B cell (primary cell): ENCODE measurements around the gene UBXN2A. TPM values are rescaled to one million over a fixed set of nuclear protein-coding genes. Genes with fewer than 3 reads are reported as not detected.

ENCODE experiments used
- ATAC-seq: fragments of 200-7000 bp; cut with Tn5 transposase; one replicate; pipeline ENCODE4 v1.10.0; 2021; ENCODE audit warnings: low read depth, mild to moderate bottlenecking, moderate number of reproducible peaks, moderate library complexity
- CTCF ChIA-PET: fragments of 350-600 bp; sonication (Branson Sonifier 250); formaldehyde crosslinking; loops from one replicate; lab custom pipeline; 2021; ENCODE audit warnings: antibody characterized with exemption, inconsistent platforms; lab: Charles Lee
- POLR2A ChIA-PET: fragments of 350-600 bp; sonication (Branson Sonifier 250); formaldehyde crosslinking; loops from one replicate; lab custom pipeline; 2021; ENCODE audit warnings: antibody characterized with exemption; lab: Charles Lee
- DNase-seq: peaks from one replicate; pipeline ENCODE4 v3.0.0; 2013
- H2AFZ ChIP-seq: 2 replicates; pipeline ENCODE4 v1.6.1; 2012; ENCODE audit warnings: mild to moderate bottlenecking, low read depth, low read length; ENCODE audit not compliant: insufficient read depth, poor library complexity, severe bottlenecking
- H3K27ac ChIP-seq, 2 donors: 1 replicate in 1 of 2; 2 replicates in 1 of 2; pipeline ENCODE4 v1.5.1; 2012 to 2013; ENCODE audit warnings: low read length in 2 of 2, mild to moderate bottlenecking in 2 of 2, moderate library complexity in 1 of 2
- H3K27me3 ChIP-seq, 4 experiments: fragments of 200-600 bp in 1 of 4; sonication (generic) in 1 of 4; replicated peaks in 1 of 4; 1 replicate in 2 of 4; 2 replicates in 2 of 4; pipeline versions ENCODE4 v1.6.1 to v1.7.0; 2013 to 2016; ENCODE audit warnings: low read length in 3 of 4, mild to moderate bottlenecking in 2 of 4, mixed read lengths in 1 of 4, moderate library complexity in 1 of 4; ENCODE audit not compliant: insufficient read depth in 4 of 4, control insufficient read depth in 3 of 4; ENCODE audit errors: control extremely low read depth in 1 of 4
- H3K36me3 ChIP-seq, 2 experiments: replicated peaks in 1 of 2; 1 replicate in 1 of 2; 2 replicates in 1 of 2; pipeline versions ENCODE4 v1.6.1 to v1.7.1; 2013; ENCODE audit warnings: low read length in 1 of 2; ENCODE audit not compliant: insufficient read depth in 2 of 2, control insufficient read depth in 1 of 2; ENCODE audit errors: control extremely low read depth in 1 of 2, extremely low read depth in 1 of 2
- H3K4me1 ChIP-seq, 2 donors: fragments of 200-600 bp in 1 of 2; sonication (generic) in 1 of 2; 1 replicate in 1 of 2; 2 replicates in 1 of 2; pipeline versions ENCODE4 v1.5.1 to v1.6.1; 2013 to 2017; ENCODE audit warnings: low read length in 2 of 2; ENCODE audit not compliant: control insufficient read depth in 2 of 2, insufficient read depth in 2 of 2
- H3K4me2 ChIP-seq: replicated peaks from 2 replicates; pipeline ENCODE3; 2012; ENCODE audit warnings: mild to moderate bottlenecking, low read depth, low read length; ENCODE audit not compliant: poor library complexity, severe bottlenecking
- H3K4me3 ChIP-seq, 5 experiments: fragments of 200-600 bp in 1 of 5; sonication (generic) in 1 of 5; 1 replicate in 3 of 5; 2 replicates in 2 of 5; pipeline versions ENCODE4 v1.5.1 to v1.7.0; 2011 to 2016; ENCODE audit warnings: low read length in 4 of 5, mild to moderate bottlenecking in 4 of 5, low read depth in 2 of 5, control low read depth in 1 of 5, moderate library complexity in 1 of 5; ENCODE audit not compliant: insufficient read depth in 1 of 5; ENCODE audit errors: control extremely low read depth in 1 of 5, extremely low read depth in 1 of 5
- H3K79me2 ChIP-seq: fragments of 200-600 bp; sonication (generic); one replicate; pipeline ENCODE4 v1.6.0; 2016; ENCODE audit warnings: low read length; ENCODE audit not compliant: control insufficient read depth, insufficient read depth
- H3K9ac ChIP-seq: fragments of 200-600 bp; sonication (generic); 2 replicates; pipeline ENCODE4 v1.6.1; 2017; ENCODE audit warnings: mild to moderate bottlenecking, low read length, moderate library complexity
- H3K9me3 ChIP-seq, 3 donors: one replicate each; pipeline versions ENCODE4 v1.6.1 to v1.7.1; 2013; ENCODE audit warnings: low read length in 2 of 3; ENCODE audit not compliant: control insufficient read depth in 2 of 3, insufficient read depth in 1 of 3; ENCODE audit errors: control extremely low read depth in 1 of 3
- H4K20me1 ChIP-seq: 2 replicates; pipeline ENCODE4 v1.6.0; 2012; ENCODE audit warnings: mild to moderate bottlenecking, low read length; ENCODE audit not compliant: insufficient read depth, control insufficient read depth, poor library complexity, severe bottlenecking
- H3K27ac Mint-ChIP-seq: one replicate; pipeline ENCODE4 v1.8.0; 2021; ENCODE audit warnings: mixed read lengths
- H3K27me3 Mint-ChIP-seq: one replicate; pipeline ENCODE4 v1.8.0; 2021; ENCODE audit warnings: mixed read lengths
- H3K4me1 Mint-ChIP-seq: one replicate; pipeline ENCODE4 v1.8.0; 2021; ENCODE audit warnings: mixed read lengths
- H3K4me3 Mint-ChIP-seq: one replicate; pipeline ENCODE4 v1.8.0; 2021; ENCODE audit warnings: mixed read lengths
- H3K9me3 Mint-ChIP-seq: one replicate; pipeline ENCODE4 v1.8.0; 2022; ENCODE audit warnings: mixed read lengths; ENCODE audit not compliant: insufficient read depth
- EZH2 ChIP-seq: IDR thresholded peaks from 2 replicates; pipeline ENCODE4 v1.6.1; 2012; ENCODE audit warnings: borderline replicate concordance, low read depth, mild to moderate bottlenecking, moderate library complexity, low read length; ENCODE audit not compliant: insufficient read depth, poor library complexity, severe bottlenecking
- WGBS: methylation state at CpG from one replicate; pipeline ENCODE4 v1.1.5; 2013; ENCODE audit warnings: missing lambda C conversion rate; ENCODE audit not compliant: insufficient coverage; 5-methylcytosine and 5-hydroxymethylcytosine counted together
- intact Hi-C: fragments of 100-400 bp; cut with micrococcal nuclease; formaldehyde crosslinking; loops from one replicate; pipeline ENCODE4 v1.10.0; 2022
- polyA plus RNA-seq: library from polyadenylated mRNA; depleted of rRNA; stranded (reverse); fragments of >200 nt; gene quantifications from 2 replicates; pipeline ENCODE4 v1.2.3, GENCODE V29; 2012
- total RNA-seq, 2 donors: library from RNA; stranded (reverse); fragments of 120-200 nt in 1 of 2; gene quantifications; 1 replicate in 1 of 2; 2 replicates in 1 of 2; pipeline versions ENCODE4 v1.2.3 to v1.2.4, GENCODE V29; 2013 to 2022
- TF ChIP-seq, protein P1 (sequence below): fragments of 200-600 bp; IDR thresholded peaks from one replicate; pipeline ENCODE4 v1.8.0; 2022; ENCODE audit warnings: antibody characterized with exemption, mild to moderate bottlenecking

The UBXN2A gene
- total and polyA plus RNA-seq, 2 donors (not counting 1 experiment from before 2014, with no cell fraction given), result 2.8 to 13.4 TPM

DNA sequence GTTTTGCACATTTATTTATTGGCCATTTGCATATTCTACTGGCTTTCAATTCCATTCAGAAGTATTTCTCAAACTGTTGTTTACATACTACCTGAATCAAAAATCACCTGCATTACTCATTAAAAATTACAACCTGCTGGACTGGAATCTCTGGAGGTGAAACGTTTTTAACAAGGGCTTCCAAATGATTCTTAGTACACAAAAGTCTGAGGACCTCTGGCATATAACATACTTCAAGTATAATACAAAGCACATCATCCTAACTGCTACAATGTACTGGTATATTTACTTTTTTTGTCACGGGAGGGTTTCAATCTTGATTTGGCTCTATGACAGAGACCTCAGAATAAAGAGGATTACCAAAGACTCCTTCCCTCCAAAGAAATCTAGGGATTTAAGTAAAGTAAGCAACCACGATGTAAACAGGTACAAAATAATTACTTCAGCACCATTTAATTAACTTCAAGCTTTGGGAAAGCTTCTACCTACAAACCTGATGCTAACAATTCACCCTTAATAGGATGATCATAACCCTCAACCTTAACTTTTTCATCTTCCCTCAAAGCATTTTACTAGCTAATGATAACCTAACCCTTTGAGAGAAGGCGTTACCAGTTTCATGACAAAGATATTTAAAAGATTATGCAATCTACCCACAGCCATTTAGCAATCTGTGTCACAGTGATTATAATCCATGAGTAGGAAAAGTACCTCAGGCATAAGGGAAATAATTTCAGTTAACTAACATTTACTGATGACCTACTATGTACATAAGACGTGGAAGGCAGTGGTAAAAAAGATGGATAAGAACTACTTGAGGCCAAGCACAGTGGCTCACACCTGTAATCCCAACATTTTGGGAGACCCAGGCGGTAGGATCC, 38.1 kb upstream of the UBXN2A start:
- Histone ChIP-seq H3K36me3 (no peaks in the 10 kb centered on the region), H3K9ac (no peak overlapping the region), H2AFZ (no peak overlapping the region), H3K4me1 (peaks cover 0 to 5% of the 10 kb centered on the region in 2 donors), H3K9me3 (peaks cover 3 to 9% (median 5%) of the 10 kb centered on the region in 3 donors), H3K27ac (no peak overlapping the region), H3K4me3 (no peak overlapping the region), H3K79me2 (peaks cover 82% of the 10 kb centered on the region), H4K20me1 (peaks cover 57% of the 10 kb centered on the region), H3K27me3 (no peaks in the 10 kb centered on the region), H3K4me2 (no peak overlapping the region)
- H3K27me3 Mint-ChIP-seq, result no peaks in the 10 kb centered on the region
- DNase-seq, result no peak
- peaks cover 42% of the 10 kb centered on the region for H3K4me1 Mint-ChIP-seq
- POLR2A ChIA-PET, result no interaction called here
- ATAC-seq, result no peak
- WGBS, result 100% methylated on average over 1 of the region's 6 CpGs
- intact Hi-C loops, result no loop called here
- CTCF ChIA-PET, result interaction anchor here (1.0 kb wide), 1 partner anchor 25 kb away, joined by 3 read pairs; the partner anchor contains the start of gene ATAD2B
- H3K27ac Mint-ChIP-seq, result no peak overlapping the region
- peaks cover 3% of the 10 kb centered on the region for H3K9me3 Mint-ChIP-seq
- H3K4me3 Mint-ChIP-seq, result no peak overlapping the region
- TF ChIP-seq, protein P1, sequence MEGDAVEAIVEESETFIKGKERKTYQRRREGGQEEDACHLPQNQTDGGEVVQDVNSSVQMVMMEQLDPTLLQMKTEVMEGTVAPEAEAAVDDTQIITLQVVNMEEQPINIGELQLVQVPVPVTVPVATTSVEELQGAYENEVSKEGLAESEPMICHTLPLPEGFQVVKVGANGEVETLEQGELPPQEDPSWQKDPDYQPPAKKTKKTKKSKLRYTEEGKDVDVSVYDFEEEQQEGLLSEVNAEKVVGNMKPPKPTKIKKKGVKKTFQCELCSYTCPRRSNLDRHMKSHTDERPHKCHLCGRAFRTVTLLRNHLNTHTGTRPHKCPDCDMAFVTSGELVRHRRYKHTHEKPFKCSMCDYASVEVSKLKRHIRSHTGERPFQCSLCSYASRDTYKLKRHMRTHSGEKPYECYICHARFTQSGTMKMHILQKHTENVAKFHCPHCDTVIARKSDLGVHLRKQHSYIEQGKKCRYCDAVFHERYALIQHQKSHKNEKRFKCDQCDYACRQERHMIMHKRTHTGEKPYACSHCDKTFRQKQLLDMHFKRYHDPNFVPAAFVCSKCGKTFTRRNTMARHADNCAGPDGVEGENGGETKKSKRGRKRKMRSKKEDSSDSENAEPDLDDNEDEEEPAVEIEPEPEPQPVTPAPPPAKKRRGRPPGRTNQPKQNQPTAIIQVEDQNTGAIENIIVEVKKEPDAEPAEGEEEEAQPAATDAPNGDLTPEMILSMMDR, result no peak
- TF ChIP-seq EZH2, result no peak

DNA sequence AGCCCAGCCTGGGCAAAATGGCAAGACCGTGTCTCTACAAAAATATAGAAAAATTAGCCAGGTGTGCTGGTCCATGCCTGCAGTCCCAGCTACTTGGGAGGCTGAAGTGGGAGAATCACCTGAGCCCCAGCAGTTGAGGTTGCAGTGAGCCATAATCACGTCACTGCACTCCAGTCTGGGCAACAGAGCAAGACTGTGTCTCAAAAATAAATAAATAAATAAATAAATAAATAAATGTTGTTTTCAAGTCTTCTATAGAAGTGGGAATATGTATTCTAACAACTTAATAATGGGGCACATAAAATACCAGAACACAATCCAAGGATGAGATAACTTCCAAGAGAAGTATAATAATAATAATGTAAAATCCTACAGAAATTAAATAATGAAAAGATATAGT, 37.2 kb upstream of the UBXN2A start:
- no peak overlapping the region for H3K4me2 ChIP-seq
- Mint-ChIP-seq H3K4me3 (no peak overlapping the region), H3K4me1 (peaks cover 38% of the 10 kb centered on the region), H3K9me3 (peaks cover 3% of the 10 kb centered on the region), H3K27me3 (no peaks in the 10 kb centered on the region), H3K27ac (no peak overlapping the region)
- H3K4me1 ChIP-seq, result peaks cover 0 to 5% of the 10 kb centered on the region in 2 donors
- no peak overlapping the region for H3K27ac ChIP-seq
- peaks cover 78% of the 10 kb centered on the region for H3K79me2 ChIP-seq
- H3K9ac ChIP-seq, result no peak overlapping the region
- WGBS, result 100% methylated on average over 1 of the region's 2 CpGs
- POLR2A ChIA-PET, result no interaction called here
- CTCF ChIA-PET, result interaction anchor here (1.0 kb wide), 1 partner anchor 24 kb away, joined by 3 read pairs; the partner anchor contains the start of gene ATAD2B
- intact Hi-C loops, result no loop called here
- peaks cover 50% of the 10 kb centered on the region for H4K20me1 ChIP-seq
- no peak for TF ChIP-seq EZH2
- TF ChIP-seq, protein P1, result no peak
- H2AFZ ChIP-seq, result no peak overlapping the region
- peaks cover 0 to 5% (median 1%) of the 10 kb centered on the region in 3 donors for H3K9me3 ChIP-seq
- no peaks in the 10 kb centered on the region for H3K27me3 ChIP-seq
- ATAC-seq (no peak), DNase-seq (no peak)
- no peak overlapping the region for H3K4me3 ChIP-seq
- H3K36me3 ChIP-seq, result no peaks in the 10 kb centered on the region
